HG02642 (cell line): Measurements from ENCODE around the gene NKX1-1.
"Not testable (repeated sequence)": the region's sequence is repeated elsewhere in the genome, so short reads cannot be mapped to it uniquely, and the experiment has no call there.

ENCODE experiments used
- ATAC-seq: cut with Tn5 transposase; IDR thresholded peaks from one replicate; pipeline ENCODE4 v1.9.1; 2021; ENCODE audit warnings: mild to moderate bottlenecking; ENCODE audit not compliant: unreplicated experiment, poor library complexity

The NKX1-1 gene

GRCh38 chr4:1394554-1395388, 11.5 kb downstream of the NKX1-1 start:
- ATAC-seq: not testable (repeated sequence)

- no peak for ATAC-seq
Observed at GRCh38 chr4:1393866-1394265, 12.4 kb downstream of the NKX1-1 start.

DNA sequence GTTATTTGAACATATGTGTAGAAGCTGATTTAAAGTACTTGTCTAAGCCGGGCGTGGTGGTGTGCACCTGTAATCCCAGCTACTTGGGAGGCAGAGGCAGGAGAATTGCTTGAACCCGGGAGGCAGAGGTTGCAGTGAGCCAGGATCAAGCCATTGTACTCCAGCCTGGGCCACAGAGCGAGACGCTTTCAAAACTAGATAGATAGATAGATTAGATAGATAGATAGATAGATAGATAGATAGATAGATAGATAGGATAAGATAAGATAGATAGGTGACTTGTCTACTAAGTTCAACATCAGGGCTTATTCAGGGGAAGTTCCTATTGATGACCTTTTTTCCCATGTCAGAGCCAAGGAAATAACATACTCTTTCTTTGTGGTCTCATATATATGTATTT, 12.9 kb downstream of the NKX1-1 start:
- ATAC-seq: not testable (repeated sequence)

GRCh38 chr4:1385373-1386340, 20.6 kb downstream of the NKX1-1 start:
- no peak for ATAC-seq

DNA sequence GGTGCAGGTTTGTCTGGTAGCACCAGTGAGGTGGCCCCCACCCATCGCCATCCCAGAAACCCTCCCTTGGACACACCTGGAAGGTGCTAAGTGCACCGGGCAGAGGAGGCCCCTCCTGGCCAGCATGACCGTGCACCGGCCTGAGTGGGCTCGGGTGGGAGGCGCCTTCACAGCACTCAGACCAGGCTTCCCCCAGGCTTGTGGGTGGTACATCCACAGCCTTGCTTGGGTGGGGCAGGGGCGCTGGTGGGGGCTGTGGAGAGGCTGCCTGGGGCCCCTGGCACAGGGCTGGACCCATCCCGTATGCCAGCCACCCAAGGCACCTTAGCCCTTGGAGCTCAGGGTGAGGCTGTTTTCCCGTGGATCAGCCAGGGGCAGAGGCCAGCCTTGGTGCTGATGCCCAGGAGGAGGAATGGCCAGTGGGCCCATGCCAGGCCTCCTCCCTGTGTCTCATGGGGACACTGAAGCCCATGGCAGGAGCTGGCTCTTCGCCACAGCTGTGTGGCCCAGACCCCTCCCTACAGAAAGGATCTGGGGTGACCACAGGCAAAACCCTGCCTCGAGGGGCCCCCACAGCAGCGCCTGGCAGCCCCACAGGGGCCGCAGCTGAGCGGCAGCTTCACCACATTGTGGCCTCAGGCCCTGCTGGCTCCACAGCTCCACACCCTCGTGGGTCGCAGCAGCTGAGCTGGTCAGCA, 21.4 kb downstream of the NKX1-1 start:
- ATAC-seq: no peak

- no peak for ATAC-seq
Observed at GRCh38 chr4:1383728-1384591, 22.3 kb downstream of the NKX1-1 start.

DNA sequence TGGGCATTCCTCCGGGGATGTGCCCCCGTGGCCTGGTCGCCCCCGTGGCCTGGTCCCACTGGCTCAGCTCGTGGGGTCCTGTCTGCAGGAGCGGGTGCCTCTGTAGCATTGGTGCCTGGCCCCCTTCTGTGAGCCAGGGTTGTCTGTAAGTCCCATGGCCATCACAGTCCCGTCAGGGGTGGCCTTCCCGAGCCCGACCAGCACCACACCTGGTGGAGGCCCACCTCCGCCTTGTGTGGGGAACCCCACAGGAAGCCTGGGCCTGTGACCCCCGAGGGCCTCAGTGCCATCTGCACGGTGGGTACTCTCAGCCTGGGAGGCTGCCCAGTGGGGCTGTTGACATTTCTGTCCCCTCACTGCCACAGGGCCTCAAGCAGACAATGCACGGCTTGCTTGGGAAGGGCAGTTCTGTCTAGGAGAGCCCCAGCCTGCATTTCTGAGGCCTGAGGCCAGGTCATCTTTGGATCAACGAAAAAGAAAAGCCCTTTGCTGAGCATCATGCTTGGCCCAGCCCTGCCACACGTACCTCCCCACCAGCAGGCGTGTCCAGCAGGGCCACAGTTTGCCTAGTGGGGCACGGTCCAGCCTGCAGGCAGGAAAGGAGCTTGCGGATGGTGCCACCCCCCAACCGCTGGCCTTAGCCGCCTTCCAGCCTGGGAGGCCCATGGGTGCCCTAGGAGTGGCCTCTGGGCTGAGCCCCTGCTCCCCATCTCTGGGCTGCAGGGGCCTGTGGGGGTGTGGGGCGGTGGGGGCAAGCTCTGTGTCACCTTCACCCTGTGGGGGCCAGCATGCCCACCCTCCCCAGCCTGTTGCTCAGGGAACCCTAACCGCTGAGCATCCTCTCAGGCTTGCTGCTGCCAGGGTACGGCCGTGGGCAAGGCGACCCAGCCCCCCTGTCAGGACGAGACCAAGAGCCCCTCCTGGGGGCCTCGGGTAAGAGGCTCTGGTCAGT, 23.2 kb downstream of the NKX1-1 start:
- no peak for ATAC-seq

- ATAC-seq: no peak
Observed at GRCh38 chr4:1381944-1382541, 24.2 kb downstream of the NKX1-1 start.

- no peak for ATAC-seq
Observed at GRCh38 chr4:1381181-1381621, 25.0 kb downstream of the NKX1-1 start.

DNA sequence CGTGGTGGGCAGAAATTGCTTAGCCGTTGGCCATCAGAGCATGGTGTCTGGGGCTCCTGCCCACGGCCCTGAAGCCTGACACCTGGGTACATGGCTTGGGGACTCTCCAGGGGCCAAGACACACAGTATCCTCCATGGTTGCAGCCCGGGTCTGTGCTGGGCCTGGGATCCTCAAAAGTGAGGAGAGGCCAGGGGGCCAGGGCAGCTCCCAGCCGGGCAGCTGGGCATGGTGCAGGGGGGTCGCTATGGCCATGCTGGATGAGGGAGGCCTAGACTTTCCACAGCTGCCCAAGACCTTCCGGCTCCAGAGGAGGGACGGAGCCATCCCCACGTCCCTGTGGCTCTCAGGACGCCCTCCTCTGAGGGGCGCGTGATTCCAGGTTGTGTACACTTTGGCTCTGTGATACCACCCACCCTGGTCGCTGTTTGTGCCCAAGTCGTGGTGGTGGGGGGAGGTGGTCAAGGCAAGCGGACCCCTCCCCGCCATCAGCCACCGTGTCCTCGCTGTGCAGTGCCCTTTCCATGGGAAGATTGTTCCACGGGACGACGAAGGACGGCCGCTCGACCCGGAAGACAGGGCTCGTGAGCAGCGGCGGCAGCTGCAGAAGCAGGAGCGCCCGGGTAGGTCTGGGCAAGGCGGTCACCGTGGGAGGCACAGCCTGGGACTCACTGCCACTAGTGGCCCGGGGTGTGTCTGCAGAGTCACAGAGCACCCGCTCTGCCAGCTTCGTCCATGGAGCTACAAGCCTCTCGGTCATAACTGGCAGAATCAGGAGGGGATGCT, 25.7 kb downstream of the NKX1-1 start:
- ATAC-seq: no peak

DNA sequence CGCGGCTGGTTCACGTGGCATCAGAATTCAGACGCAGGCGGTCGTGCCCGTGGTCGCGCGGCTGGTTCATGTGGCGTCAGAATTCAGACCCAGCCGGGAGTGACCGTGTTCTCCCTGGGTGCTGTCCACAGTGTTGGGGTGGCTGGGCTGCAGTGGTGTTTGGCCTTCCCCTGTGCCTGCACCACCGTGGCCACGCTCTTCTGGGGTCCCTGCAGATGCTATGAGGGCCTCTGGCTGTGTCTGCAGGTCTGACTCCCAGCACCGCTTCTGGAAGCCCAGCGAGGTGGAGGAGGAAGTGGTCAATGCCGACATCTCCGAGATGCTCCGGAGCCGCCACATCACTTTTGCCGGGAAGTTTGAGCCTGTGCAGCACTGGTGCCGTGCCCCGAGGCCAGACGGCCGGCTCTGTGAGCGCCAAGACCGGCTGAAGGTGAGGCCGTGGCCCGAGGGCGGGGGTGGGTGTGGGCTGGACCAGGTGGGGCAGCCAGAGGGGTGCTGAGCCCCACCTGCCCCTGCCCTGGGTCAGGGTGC, 26.4 kb downstream of the NKX1-1 start:
- ATAC-seq: no peak

- no peak for ATAC-seq
Observed at GRCh38 chr4:1379351-1379781, 26.9 kb downstream of the NKX1-1 start.

GRCh38 chr4:1378559-1379231, 27.5 kb downstream of the NKX1-1 start:
- ATAC-seq: no peak

DNA sequence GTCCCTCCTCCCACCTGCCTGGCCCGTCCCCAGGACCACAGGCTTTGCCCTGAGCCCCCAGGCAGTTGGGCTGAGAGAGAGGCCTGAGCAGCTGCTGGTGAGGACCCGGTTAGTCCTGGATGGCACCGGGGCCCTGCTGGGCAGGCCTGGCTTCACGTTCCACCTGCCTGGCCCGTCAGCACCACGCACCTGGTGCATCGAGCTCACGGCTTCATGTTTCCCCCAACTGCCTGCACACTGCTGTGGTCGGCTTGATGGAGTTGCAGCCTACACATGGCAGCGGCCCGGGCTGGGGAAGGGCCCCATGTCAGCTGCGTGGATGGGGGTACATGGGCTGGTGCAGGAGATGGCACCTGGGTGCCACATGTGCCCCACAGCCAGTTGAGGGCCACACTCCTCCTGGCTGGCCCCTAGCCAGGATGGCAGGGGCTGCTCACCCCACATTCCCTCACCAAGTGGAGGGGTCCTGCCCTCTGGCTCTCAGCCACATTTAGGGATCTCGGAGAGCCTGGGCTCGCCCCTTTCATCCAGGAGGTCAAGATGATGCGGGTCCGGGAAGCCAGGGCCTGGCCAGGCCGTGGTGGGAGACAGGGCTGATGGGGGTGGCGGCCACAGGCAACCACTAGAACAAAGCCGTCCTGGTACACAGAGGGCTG, 28.5 kb downstream of the NKX1-1 start:
- ATAC-seq: no peak

- ATAC-seq: no peak
Observed at GRCh38 chr4:1376841-1377605, 29.2 kb downstream of the NKX1-1 start.
